ENCODE measurements around the gene NLRP6.

Gene NLRP6

DNA sequence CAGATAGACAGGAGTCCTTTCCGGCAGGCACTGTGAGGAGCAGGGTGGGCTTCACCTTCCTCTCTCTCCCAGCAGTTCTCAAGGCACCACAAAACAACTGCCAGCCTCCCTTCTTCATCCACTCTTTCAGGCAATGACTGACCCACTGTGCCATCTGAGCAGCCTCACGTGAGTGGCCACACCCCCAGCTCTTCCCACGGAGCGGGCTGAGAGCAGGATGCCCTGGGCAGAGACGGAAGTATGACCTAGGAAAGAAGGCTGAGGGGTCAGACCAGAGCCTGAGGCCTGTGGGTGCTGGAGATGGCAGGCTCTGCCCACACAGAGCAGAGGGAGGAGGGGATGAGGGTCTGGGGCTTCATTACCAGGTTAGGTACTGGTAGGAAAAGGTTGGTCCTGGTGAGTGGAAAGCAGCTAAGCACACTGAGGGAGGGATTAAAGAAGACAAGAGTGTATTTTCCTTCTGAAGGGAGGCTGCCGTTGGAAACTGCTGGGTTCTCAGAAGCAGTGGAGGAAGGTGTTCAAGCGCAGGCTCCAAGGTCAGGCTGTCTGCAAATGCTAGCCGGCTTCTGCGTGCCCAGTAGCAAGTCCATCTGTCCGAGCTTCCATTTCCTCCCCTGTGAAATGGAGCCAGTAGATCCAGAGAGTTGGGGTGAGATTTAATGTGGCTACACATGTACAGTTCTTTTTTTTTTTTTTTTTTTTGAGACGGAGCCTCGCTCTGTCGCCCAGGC, 4.6 kb downstream of the NLRP6 start:
- DNase-seq: no peak

DNA sequence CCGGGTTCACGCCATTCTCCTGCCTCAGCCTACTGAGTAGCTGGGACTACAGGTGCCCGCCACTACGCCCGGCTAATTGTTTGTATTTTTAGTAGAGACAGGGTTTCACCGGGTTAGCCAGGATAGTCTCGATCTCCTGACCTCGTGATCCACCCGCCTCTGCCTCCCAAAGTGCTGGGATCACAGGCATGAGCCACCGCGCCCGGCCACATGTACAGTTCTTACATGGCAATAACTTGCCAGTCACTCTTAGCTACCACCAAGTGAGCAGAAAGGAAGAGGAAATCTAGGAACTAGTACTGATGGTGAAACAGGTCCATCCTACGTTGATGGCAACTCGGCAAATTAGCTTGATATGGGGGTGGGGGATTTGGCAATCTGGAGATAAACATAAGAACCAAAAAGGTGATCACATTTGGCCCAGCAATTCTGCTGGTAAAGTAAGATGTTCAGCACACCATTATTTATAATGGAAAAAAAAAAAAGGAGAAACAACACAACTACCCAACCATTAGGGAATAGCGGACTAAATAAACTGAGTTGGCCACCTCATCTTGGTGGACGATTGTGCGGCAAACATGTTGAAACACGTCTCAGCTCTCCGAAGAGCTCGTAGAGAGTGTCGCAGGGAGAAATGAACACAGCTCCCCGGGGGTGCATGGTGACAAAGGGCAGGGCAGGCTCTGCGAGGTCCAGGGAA, 5.3 kb downstream of the NLRP6 start:
- DNase-seq: no peak

- no peak for DNase-seq
Observed at GRCh38 chr11:284105-285020, 6.2 kb downstream of the NLRP6 start.

DNA sequence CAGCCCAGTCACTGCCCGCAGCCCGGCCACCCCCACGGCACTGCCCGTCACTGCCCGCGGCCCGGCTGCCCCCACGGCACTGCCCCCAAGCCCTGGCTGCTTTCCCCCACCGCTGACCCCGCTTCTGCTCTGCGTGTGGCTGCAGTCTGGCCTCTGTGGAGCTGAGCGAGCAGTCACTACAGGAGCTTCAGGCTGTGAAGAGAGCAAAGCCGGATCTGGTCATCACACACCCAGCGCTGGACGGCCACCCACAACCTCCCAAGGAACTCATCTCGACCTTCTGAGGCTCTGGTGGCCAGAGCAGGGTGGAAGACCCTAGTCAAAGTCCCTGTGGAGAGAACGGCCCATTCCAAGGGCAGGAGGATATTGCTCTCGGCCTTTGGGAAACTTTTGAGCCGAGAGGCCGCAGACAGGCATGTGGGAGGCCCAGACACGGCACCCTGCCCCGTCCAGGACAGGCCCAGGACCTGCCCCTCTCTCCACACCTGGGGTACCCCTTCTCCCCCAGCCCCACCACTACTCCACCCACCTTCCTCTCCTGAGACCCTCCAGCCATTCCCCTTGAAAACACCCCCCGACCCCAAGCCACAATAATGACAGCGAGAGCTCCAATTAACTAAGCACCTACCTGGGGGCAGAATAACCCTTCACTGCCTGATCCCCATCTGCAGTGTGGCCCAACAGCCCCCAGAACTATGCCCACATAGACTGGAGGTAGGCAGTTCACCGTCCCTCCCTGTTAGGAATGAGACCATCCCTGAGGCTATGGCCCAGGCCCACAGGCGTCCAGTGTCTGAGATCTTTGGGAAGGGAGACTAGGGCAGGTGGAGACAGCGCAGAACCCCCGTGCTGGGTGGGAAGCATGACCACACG, 7.0 kb downstream of the NLRP6 start:
- DNase-seq: no peak

DNA sequence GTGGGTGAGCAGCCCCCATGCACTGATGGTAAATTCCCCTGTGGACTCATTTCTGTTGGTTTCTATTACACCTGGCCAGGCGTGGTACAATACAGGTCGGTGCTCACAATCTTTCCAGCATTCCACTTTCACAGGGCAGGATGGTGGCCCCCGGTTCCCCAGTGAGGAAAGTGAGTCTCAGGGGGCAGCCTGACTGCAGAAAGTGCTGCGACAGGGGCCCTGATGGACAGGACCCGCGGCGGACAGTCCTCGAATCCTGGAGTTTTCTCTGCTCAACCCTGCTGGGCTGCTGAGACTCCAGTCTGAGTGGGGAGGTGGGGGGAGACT, 7.7 kb downstream of the NLRP6 start:
- DNase-seq: no peak

DNA sequence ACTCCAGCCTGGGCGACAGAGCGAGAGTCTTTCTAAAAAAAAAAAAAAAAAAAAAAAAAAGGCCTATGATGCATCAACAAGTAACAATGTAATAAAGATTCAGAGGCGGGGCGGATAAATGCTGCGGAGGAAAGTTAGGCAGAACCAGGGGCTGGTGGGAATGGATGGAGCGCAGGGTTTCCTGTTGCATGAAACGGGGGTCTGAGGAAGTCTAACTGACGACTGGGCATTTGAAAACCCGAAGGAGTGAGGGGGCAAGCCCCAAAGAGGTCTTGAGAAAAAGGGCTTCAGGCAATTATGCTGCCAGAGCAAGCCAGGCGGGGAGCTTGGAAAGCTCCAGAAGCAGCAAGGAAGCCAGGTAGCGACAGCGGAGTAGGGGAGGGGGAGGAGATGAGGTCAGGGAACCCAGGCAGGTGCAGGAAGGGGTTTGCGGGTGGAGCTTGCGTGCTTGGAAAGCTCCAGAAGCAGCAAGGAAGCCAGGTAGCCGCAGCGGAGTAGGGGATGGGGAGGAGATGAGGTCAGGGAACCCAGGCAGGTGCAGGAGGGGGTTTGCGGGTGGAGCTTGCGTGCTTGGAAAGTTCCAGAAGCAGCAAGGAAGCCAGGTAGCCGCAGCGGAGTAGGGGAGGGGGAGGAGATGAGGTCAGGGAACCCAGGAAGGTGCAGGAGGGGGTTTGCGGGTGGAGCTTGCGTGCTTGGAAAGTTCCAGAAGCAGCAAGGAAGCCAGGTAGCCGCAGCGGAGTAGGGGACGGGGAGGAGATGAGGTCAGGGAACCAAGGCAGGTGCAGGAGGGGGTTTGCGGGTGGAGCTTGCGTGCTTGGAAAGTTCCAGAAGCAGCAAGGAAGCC, 9.0 kb downstream of the NLRP6 start:
- peak; percentile 79 for DNase-seq

DNA sequence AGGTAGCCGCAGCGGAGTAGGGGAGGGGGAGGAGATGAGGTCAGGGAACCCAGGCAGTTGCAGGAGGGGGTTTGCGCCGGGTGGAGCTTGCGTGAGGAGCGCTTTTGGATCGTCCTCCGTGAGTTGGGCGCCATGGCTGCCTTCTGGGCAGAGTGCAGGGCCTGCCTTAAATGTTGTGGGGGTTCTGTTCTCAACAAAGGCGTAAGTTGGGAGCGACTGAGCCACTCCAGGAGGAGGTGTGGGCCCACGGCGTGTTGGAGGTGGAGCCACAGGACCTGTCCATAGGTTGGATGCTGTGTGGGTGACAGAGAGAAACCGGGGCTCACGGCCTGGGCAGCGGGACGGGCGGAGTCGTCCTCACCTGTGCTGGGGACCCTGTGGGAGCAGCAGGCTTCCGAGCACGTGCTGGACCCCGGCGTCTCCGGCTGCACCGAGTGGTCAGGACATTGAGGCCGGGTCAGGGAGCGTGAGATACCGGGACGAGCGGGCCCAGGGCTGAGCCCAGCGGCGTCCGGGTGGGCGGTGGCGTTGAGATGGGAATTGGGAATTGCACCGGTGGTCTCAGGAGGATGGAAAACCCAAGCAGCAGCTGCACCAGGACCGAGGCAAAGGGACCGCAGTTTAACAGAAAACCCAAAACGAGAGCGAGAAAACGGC, 9.7 kb downstream of the NLRP6 start:
- DNase-seq: no peak

- DNase-seq: peak; percentile 68
Observed at GRCh38 chr11:288478-289397, 10.5 kb downstream of the NLRP6 start, which contains the start of gene PGGHG. PGGHG (plus strand) TSS chr11:289126; CDS start chr11:289817, 691 bp downstream.

GRCh38 chr11:289398-289711, 11.1 kb downstream of the NLRP6 start:
- no peak for DNase-seq

GRCh38 chr11:289712-290620, 11.8 kb downstream of the NLRP6 start:
- DNase-seq: no peak

DNA sequence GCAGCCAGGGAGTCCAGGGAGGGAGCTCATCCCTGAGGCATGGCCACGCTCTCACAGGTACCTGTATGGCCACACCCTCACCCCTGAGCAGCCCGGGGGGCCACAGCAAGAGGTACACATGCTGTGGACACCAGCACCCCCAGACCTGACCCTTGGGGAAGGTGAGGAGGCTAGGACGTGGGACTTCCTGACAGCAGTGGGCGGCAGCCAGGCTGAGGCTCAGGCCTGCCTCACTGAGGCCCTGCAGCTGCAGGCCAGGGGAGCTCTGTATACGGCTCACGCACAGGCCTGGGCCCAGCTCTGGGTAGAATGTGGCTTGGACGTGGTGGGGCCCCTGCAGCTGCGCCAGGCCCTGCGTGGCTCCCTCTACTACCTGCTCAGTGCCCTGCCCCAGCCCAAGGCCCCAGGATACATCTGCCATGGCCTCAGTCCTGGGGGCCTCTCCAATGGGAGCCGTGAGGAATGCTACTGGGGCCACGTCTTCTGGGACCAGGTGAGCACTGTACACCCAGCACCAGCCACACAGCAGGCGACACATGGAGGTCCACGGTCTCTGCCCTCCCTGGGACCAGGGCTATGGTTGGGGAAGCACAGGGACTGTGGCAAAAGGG, 12.5 kb downstream of the NLRP6 start:
- DNase-seq: no peak

DNA sequence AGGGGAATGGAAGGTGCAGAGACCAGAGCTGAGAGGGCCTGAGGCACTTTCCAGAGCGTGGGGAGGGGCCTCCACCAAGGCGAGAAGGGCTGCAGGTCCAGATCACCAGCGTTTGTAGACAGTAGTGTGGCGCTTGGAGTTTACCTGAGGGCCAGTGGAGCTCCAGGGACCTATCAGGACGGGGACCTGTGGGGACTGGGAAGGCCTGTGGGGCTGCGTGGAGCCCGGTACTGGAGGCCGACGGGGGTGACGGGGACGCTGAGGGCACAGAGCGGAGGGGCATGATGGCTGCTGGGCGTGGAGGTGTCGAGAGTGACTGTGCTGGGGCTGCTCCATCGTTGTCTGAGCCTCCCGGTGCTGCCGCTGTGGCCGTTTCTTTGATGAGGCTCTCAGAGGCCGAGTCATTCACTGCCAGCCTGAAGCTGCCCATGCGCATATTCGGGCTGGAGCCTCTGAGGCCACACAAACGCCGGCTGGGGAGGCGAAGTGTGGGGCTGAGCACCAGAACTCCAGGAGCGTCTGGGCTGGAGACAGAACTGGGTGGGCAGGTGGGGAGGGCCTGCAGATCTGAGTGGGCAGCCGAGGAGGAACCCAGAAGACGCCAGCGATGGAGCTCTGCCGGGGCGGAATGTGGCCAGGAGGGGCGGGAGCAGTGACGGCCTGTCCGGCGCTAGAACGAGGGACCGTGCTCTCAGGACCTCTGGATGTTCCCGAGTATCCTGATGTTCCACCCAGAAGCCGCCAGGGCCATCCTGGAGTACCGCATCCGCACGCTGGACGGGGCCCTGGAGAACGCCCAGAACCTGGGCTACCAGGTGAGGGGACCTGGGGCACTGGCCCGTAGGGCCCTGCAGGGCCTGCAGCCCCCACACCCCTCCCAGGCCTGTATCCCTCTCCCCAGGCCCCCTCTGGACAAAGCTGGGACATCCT, 13.3 kb downstream of the NLRP6 start:
- DNase-seq: no peak

DNA sequence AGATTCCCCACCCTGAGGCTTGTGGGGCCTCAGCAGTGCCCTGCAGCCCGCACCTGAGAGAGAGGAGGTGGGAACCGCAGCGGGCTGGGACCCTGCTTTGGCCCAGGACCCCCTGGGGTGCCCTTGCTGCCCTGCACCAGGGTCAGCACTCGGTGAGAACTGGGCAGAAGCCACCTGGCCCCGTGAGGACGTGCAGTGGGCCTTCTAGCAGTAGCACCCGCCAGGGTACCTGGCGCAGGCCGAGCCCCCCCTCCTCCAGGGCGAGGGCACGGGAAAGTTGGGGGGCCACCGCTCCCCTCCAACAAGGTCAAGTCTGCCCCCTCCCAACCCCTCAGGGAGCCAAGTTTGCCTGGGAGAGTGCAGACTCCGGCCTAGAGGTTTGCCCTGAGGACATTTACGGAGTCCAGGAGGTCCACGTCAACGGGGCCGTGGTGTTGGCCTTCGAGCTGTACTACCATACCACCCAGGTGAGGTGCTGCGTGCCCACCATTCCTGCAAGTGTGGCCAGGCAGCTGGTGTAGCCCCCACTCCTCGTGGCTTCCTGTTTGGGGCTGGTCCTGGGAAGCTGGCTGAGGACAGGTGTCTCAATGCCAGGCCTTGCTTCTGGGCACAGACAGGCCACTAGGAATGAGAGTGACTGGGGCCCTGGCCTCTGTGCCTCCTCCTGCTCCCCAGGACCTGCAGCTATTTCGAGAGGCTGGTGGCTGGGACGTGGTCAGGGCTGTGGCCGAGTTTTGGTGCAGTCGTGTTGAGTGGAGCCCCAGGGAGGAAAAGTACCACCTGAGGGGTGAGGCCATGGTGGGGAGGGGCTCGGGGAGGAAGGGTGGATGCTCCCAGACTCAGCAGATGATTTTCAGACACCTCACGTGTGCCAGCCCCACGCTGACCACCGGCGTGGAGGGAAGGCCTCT, 14.3 kb downstream of the NLRP6 start:
- no peak for DNase-seq

DNA sequence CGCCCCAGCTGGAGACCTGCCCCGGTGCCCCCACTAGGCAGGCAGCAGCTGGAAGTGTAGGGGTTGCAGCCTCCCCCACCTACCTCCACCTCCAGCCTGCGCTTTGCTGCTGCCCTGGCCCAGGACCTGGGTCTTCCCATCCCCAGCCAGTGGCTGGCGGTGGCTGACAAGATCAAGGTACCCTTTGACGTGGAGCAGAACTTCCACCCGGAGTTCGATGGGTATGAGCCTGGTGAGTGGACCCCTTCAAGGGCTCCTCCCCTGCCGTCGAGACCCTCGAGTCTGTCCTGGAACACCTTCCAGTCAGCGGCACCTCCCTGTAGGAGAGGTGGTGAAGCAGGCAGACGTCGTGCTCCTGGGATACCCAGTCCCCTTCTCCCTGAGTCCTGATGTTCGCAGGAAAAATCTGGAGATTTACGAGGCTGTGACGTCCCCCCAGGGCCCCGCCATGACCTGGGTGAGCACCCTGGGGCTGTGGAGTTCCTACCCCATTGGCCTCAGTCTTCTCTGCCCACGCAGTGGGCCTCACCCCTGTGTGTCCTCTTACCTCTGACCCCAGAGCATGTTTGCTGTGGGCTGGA, 15.2 kb downstream of the NLRP6 start:
- no peak for DNase-seq

- no peak for DNase-seq
Observed at GRCh38 chr11:293852-294661, 15.8 kb downstream of the NLRP6 start.
